ENCODE measurements around the gene AMELY. TPM values are rescaled to one million over a fixed set of nuclear protein-coding genes. Genes with fewer than 3 reads are reported as not detected.

Gene AMELY
- total RNA-seq, 1 experiment from 2014 or later = not detected

Other genes starting within 250 kb of the AMELY start
- not detected in 2 replicates for gene TBL1Y, start 1.1 kb downstream of the AMELY start, total RNA-seq (2014; rRNA removed; shearing (Covaris generic))